Erythroblast (primary cell): ENCODE measurements around the gene UQCRQ.

Experiments
- GATA1 ChIP-seq: IDR thresholded peaks from 2 replicates; pipeline ENCODE4 v1.6.1; 2011; ENCODE audit warnings: low read depth, mild to moderate bottlenecking, control low read depth, low read length, moderate library complexity
- POLR2A ChIP-seq: IDR thresholded peaks from 2 replicates; pipeline ENCODE4 v1.6.1; 2011; ENCODE audit warnings: mild to moderate bottlenecking, low read length

DNA sequence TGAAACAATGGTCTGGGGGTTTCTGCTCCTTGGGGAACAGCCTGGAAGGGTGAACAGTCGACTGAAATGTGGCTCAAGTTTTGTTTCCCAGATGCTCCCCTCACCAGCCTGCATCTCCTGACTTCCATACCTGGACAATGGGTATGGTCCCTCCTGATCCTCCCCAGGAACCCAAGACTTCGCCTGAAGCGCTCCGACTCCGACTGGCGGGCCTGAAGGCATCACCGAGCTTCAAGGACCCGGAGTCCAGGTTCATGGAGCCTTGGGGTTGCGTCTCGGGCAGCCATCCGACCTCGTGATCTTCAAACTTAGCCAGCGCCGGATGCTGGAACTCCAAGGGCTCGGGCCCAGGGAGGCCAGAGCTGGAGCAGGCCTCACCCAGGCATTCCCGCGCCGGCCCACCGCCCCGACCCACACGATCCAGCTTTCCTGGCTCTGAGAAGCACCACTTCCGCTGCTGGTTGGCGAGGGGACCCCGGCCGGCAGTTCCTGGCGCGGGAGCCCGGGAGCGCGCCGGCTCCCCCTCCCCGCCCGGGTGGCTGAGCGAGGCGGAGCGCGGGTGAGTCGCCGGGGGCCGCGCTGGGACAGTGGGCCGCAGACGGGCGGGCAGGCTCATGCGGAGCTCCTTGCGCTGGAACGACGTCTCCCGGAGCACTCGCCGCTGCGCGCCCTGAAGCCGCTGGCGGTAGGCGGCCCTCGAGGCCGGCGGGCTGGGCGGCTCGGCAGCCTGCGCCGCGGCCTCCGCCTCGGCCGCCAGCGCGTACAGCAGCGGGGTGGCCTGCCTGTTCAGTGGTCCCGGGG, 41.2 kb upstream of the UQCRQ start:
- TF ChIP-seq POLR2A (no peak), GATA1 (no peak)
